KMS-11 (cell line): ENCODE data around the gene ARVCF.

Source experiments
- H2AFZ ChIP-seq: fragments of 200-600 bp; sonication (generic); 2 replicates; pipeline ENCODE4 v1.6.1; 2016; ENCODE audit warnings: antibody characterized with exemption, mixed run types, low read depth
- H3K27ac ChIP-seq: fragments of 200-600 bp; sonication (generic); 2 replicates; pipeline ENCODE4 v1.6.1; 2016; ENCODE audit warnings: mild to moderate bottlenecking, mixed run types
- H3K27me3 ChIP-seq: fragments of 200-600 bp; sonication (generic); 2 replicates; pipeline ENCODE4 v1.6.1; 2017; ENCODE audit warnings: mild to moderate bottlenecking, low read depth, mixed run types, moderate library complexity; ENCODE audit not compliant: insufficient read depth
- H3K36me3 ChIP-seq: fragments of 200-600 bp; sonication (generic); 2 replicates; pipeline ENCODE4 v1.6.1; 2017; ENCODE audit warnings: mild to moderate bottlenecking, mixed run types; ENCODE audit not compliant: insufficient read depth
- H3K4me1 ChIP-seq: fragments of 200-600 bp; sonication (generic); 2 replicates; pipeline ENCODE4 v1.6.1; 2016; ENCODE audit warnings: mild to moderate bottlenecking, low read depth, mixed run types; ENCODE audit not compliant: poor library complexity, severe bottlenecking
- H3K4me2 ChIP-seq: fragments of 200-600 bp; sonication (generic); 2 replicates; pipeline ENCODE4 v1.7.0; 2016; ENCODE audit warnings: mild to moderate bottlenecking, mixed run types
- H3K4me3 ChIP-seq: fragments of 200-600 bp; sonication (generic); IDR thresholded peaks from 2 replicates; pipeline ENCODE4 v1.6.1; 2017; ENCODE audit warnings: low read depth, low read length, mixed read lengths; ENCODE audit not compliant: insufficient read depth
- H3K79me2 ChIP-seq: fragments of 200-600 bp; sonication (generic); 2 replicates; pipeline ENCODE4 v1.6.1; 2016; ENCODE audit warnings: low read depth, mixed run types; ENCODE audit not compliant: insufficient read depth
- H3K9ac ChIP-seq: fragments of 200-600 bp; sonication (generic); 2 replicates; pipeline ENCODE4 v1.6.1; 2016; ENCODE audit warnings: mild to moderate bottlenecking, mixed run types
- H4K20me1 ChIP-seq: fragments of 200-600 bp; sonication (generic); 2 replicates; pipeline ENCODE4 v1.6.1; 2016; ENCODE audit warnings: mild to moderate bottlenecking, mixed run types; ENCODE audit not compliant: insufficient read depth
- TF ChIP-seq, protein P1 (sequence below): fragments of 200-600 bp; sonication (generic); conservative IDR thresholded peaks from 2 replicates; pipeline ENCODE4 v1.6.1; 2017; ENCODE audit warnings: low read depth, mild to moderate bottlenecking, antibody characterized with exemption, low read length, moderate library complexity, mixed read lengths

The ARVCF gene

DNA sequence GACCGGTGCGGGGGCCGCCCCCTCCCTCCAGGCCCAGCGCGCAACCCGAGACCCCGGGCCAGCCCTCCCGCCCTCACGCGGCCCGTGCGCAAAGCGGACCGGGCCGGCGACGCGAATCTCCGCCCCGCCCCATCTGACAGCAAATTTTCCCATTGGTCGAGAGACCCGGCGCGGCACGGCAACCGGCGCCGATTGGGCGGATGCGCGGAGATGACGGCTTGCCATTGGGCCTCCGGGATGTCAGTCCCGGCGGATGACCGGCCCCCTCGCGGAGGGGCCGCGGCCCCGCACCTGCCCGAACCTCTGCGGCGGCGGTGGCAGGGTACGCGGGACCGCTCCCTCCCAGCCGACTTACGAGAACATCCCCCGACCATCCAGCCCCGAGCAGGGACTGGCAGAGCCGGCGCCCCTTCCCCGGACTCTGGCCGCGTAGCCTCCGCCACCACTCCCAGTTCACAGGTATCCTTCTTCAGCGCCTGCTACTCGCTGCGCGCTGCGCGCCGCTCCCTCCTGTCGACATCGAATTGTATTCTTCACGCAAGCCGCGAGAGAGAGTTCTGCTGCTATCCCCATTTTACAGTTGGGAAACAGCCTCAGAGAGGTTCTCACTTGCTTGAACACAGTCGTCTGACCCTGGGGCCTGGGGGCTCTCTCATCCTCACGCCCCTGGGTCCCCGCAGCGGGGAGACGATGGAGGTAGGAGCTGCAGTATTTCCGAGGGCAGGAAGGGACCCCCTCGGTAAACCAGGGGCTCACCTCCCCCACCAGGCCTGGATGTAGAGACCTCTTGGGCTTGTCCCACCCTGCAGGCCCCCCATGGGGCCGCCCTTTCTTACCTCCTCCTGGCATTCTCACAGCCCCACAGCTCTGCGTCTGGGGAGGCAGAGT, at the start of gene ARVCF:
TSS of gene ARVCF (minus strand) at position 90 of the 888 bp plus-strand sequence. CDS start 26,029 bp downstream, outside the sequence.
- TF ChIP-seq, protein P1, sequence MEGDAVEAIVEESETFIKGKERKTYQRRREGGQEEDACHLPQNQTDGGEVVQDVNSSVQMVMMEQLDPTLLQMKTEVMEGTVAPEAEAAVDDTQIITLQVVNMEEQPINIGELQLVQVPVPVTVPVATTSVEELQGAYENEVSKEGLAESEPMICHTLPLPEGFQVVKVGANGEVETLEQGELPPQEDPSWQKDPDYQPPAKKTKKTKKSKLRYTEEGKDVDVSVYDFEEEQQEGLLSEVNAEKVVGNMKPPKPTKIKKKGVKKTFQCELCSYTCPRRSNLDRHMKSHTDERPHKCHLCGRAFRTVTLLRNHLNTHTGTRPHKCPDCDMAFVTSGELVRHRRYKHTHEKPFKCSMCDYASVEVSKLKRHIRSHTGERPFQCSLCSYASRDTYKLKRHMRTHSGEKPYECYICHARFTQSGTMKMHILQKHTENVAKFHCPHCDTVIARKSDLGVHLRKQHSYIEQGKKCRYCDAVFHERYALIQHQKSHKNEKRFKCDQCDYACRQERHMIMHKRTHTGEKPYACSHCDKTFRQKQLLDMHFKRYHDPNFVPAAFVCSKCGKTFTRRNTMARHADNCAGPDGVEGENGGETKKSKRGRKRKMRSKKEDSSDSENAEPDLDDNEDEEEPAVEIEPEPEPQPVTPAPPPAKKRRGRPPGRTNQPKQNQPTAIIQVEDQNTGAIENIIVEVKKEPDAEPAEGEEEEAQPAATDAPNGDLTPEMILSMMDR: no peak
- Histone ChIP-seq H3K27ac (no peak within 1 kb of the TSS), H3K27me3 (peaks cover 29% of the 10 kb centered on the region), H3K79me2 (peaks cover 9% of the 10 kb centered on the region; the same call in 1 of the 2 replicates), H3K36me3 (no peaks in the 10 kb centered on the region), H3K9ac (no peak within 1 kb of the TSS), H3K4me2 (peak within 1 kb of the TSS; percentile 88), H2AFZ (peak within 1 kb of the TSS; percentile 90), H4K20me1 (no peaks in the 10 kb centered on the region), H3K4me3 (no peak within 1 kb of the TSS), H3K4me1 (peaks cover 14% of the 10 kb centered on the region)

DNA sequence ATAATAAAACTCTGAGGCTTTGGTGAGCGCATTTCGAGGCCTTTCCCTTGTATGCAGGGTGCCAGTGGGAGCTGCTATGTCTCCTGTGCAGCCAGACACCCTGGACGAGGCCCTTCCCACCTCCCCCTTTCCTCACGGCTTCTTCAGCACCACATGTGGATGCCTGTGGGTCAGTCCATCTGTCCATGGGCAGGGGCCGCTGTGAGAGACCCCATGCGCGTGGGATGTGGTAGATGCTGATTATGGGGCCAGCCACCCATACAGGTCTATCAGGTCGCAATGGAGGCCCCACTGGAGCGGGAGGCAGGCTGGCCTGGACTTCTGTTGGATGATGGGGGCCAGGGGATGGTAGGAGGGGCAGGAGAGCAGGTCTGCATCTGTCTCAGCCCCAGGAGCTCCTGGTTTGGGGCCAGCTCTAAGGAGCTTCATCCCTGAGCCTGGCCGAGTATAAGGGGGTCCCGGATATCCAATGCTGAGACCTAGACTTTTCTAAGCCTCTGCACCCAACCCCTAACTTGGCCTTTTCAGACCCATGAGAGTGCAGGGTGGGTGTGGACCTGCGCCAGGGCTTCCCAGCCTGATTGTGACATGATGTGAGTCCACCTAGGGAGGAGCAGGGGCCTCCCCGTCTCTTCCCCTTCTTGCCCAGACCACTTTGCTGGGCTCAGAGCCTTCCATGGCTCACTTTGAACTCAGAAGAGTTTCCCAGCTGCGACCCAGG, 49.4 kb upstream of the ARVCF start:
- H3K79me2 ChIP-seq: no peaks in the 10 kb centered on the region
- no peak overlapping the region for H2AFZ ChIP-seq
- H4K20me1 ChIP-seq: no peaks in the 10 kb centered on the region
- no peak overlapping the region for H3K4me3 ChIP-seq
- TF ChIP-seq, protein P1: no peak
- no peaks in the 10 kb centered on the region for H3K36me3 ChIP-seq
- no peaks in the 10 kb centered on the region for H3K27me3 ChIP-seq
- H3K9ac ChIP-seq: no peak overlapping the region
- H3K4me2 ChIP-seq: no peak overlapping the region
- no peaks in the 10 kb centered on the region for H3K4me1 ChIP-seq
- no peak overlapping the region for H3K27ac ChIP-seq

GRCh38 chr22:20064545-20065262, 48.1 kb upstream of the ARVCF start:
- H3K4me2 ChIP-seq: no peak overlapping the region
- no peaks in the 10 kb centered on the region for H3K79me2 ChIP-seq
- H3K4me1 ChIP-seq: no peaks in the 10 kb centered on the region
- H3K27me3 ChIP-seq: no peaks in the 10 kb centered on the region
- no peaks in the 10 kb centered on the region for H3K36me3 ChIP-seq
- H3K9ac ChIP-seq: no peak overlapping the region
- H4K20me1 ChIP-seq: no peaks in the 10 kb centered on the region
- H3K27ac ChIP-seq: no peak overlapping the region
- no peak overlapping the region for H2AFZ ChIP-seq
- H3K4me3 ChIP-seq: no peak overlapping the region
- TF ChIP-seq, protein P1: no peak

DNA sequence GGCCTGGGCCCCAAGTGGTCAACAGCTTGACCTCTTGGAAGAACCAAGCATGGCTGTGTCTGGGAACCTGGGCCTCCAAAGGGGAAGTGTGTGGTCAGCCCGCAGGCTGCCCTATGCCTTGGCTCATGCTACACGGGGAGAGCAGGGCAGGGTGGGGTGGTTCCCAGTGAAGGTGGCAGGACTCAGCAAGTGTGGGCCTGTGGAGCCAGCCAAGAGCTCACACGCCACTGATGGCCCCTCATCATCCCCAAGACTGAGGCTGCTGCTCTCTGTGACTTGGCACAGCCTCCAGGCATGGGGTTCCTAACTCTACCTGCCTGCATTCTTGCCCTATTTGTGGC, 47.5 kb upstream of the ARVCF start:
- Histone ChIP-seq H3K9ac (no peak overlapping the region), H3K36me3 (no peaks in the 10 kb centered on the region), H3K27ac (no peak overlapping the region), H3K27me3 (no peaks in the 10 kb centered on the region), H2AFZ (no peak overlapping the region), H4K20me1 (no peaks in the 10 kb centered on the region), H3K79me2 (no peaks in the 10 kb centered on the region), H3K4me2 (no peak overlapping the region), H3K4me3 (no peak overlapping the region), H3K4me1 (no peaks in the 10 kb centered on the region)
- TF ChIP-seq, protein P1: no peak
